Adrenal gland (tissue), 12 donors: ENCODE measurements around the gene ZDHHC14. TPM values are rescaled to one million over a fixed set of nuclear protein-coding genes. Genes with fewer than 3 reads are reported as not detected.

Experiments
- DNase-seq, 7 donors: peaks; one replicate each; pipeline ENCODE4 v3.0.0-alpha.2; 2019 to 2020
- H3K27ac ChIP-seq, 5 donors: fragments of 200-600 bp; sonication (generic) in 4 of 5; 1 replicate in 3 of 5; 2 replicates in 2 of 5; pipeline versions ENCODE4 v1.5.1 to v1.8.0; 2016 to 2020; ENCODE audit warnings: mild to moderate bottlenecking in 1 of 5
- H3K27me3 ChIP-seq: fragments of 200-600 bp; 2 replicates; pipeline ENCODE4 v1.8.0; 2021
- H3K36me3 ChIP-seq, 2 donors: fragments of 200-600 bp; replicated peaks in 1 of 2; 1 replicate in 1 of 2; 2 replicates in 1 of 2; pipeline versions ENCODE4 v1.5.1 to v1.8.0; 2018 to 2022
- H3K4me1 ChIP-seq, 2 donors: fragments of 200-600 bp; replicated peaks in 1 of 2; 1 replicate in 1 of 2; 2 replicates in 1 of 2; pipeline versions ENCODE4 v1.5.1 to v1.8.0; 2018 to 2021
- H3K4me3 ChIP-seq, 4 donors: fragments of 200-600 bp; sonication (generic) in 3 of 4; one replicate each; pipeline ENCODE4 v1.5.1; 2016 to 2018
- H3K9me3 ChIP-seq, 3 donors: fragments of 200-600 bp; sonication (generic) in 1 of 3; replicated peaks in 1 of 3; 1 replicate in 2 of 3; 2 replicates in 1 of 3; pipeline versions ENCODE4 v1.5.1 to v1.8.0; 2016 to 2021
- POLR2A ChIP-seq, 2 donors: fragments of 450-650 bp; IDR thresholded peaks; one replicate each; pipeline ENCODE4 v1.6.1; 2017; ENCODE audit warnings: antibody characterized with exemption in 2 of 2, mild to moderate bottlenecking in 2 of 2, moderate library complexity in 1 of 2
- WGBS, 4 donors: extraction: QIAGEN DNeasy Blood & Tissue Kit in 2 of 4; methylation state at CpG; one replicate each; pipeline versions ENCODE4 v1.1.5 to v1.1.7; 2013 to 2017; 5-methylcytosine and 5-hydroxymethylcytosine counted together
- intact Hi-C, 2 donors: fragments of 100-400 bp; cut with DNase I; formaldehyde crosslinking; loops; one replicate each; pipeline versions ENCODE4 v1.14.1 to v1.15.0; 2022 to 2023
- polyA plus RNA-seq, 3 donors: library from polyadenylated mRNA; stranded (reverse); fragments of 200-250 nt in 2 of 3; fragments of 350-450 nt in 1 of 3; fragmentation: Illumina TruSeq in 1 of 3; extraction: RNeasy Lipid Tissue Mini Kit (QIAGEN cat#74804) in 1 of 3; gene quantifications; one replicate each; pipeline ENCODE4 v1.2.3, GENCODE V29; 2013 to 2014
- total RNA-seq, 9 donors: library from RNA; depleted of rRNA in 4 of 9; stranded (reverse); fragments of >200 nt in 4 of 9; fragments of 120-200 nt in 1 of 9; fragmentation: NEBNext Ultra II Directional in 1 of 9; extraction: Animal tissue kit (Norgen Biotek cat#: 25700) in 1 of 9; gene quantifications; one replicate each; pipeline versions ENCODE4 v1.1.0 to v1.2.4, GENCODE V29; 2013 to 2023
- TF ChIP-seq, protein P1 (sequence below), 6 experiments: fragments of 450-650 bp in 4 of 6; fragments of 200-600 bp in 2 of 6; sonication (generic) in 1 of 6; IDR thresholded peaks; 1 replicate in 5 of 6; 2 replicates in 1 of 6; pipeline versions ENCODE4 v1.5.1 to v1.8.0; 2016 to 2021; ENCODE audit warnings: antibody characterized with exemption in 6 of 6, mild to moderate bottlenecking in 2 of 6, moderate library complexity in 1 of 6
- donor health status: healthy with polysubstance abuse.
- donor health status: Bipolar disorder and iron deficiency.
- donor health status: DM: yes; HTN: yes; CAD: no.
- donor health status: DM: no; HTN: no; CAD: no.
- donor health status: DM: no; HTN: no; CAD: no.
- donor health status: DM: yes; HTN: yes; CAD: no.

The ZDHHC14 gene
- total and polyA plus RNA-seq, 12 donors: 3.8 to 14.3 (median 8.8) TPM

- no peak overlapping the region for H3K27ac ChIP-seq
- no peaks in the 10 kb centered on the region for H3K9me3 ChIP-seq
- intact Hi-C loops: no loop called here
- no peaks in the 10 kb centered on the region for H3K27me3 ChIP-seq
- WGBS, 4 donors: 76 to 94% (median 85%) methylated on average over 6 of the region's 6 CpGs
- peaks cover 0 to 18% of the 10 kb centered on the region in 2 donors for H3K4me1 ChIP-seq
- no peak overlapping the region for H3K4me3 ChIP-seq
- no peaks in the 10 kb centered on the region for H3K36me3 ChIP-seq
- DNase-seq: no peak
- no peak for TF ChIP-seq POLR2A (IDR thresholded peaks at IDR 0.05)
- TF ChIP-seq, protein P1, sequence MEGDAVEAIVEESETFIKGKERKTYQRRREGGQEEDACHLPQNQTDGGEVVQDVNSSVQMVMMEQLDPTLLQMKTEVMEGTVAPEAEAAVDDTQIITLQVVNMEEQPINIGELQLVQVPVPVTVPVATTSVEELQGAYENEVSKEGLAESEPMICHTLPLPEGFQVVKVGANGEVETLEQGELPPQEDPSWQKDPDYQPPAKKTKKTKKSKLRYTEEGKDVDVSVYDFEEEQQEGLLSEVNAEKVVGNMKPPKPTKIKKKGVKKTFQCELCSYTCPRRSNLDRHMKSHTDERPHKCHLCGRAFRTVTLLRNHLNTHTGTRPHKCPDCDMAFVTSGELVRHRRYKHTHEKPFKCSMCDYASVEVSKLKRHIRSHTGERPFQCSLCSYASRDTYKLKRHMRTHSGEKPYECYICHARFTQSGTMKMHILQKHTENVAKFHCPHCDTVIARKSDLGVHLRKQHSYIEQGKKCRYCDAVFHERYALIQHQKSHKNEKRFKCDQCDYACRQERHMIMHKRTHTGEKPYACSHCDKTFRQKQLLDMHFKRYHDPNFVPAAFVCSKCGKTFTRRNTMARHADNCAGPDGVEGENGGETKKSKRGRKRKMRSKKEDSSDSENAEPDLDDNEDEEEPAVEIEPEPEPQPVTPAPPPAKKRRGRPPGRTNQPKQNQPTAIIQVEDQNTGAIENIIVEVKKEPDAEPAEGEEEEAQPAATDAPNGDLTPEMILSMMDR (IDR thresholded peaks at IDR 0.05): no peak
Measured at GRCh38 chr6:157443066-157443800, 62.2 kb downstream of the ZDHHC14 start.

DNA sequence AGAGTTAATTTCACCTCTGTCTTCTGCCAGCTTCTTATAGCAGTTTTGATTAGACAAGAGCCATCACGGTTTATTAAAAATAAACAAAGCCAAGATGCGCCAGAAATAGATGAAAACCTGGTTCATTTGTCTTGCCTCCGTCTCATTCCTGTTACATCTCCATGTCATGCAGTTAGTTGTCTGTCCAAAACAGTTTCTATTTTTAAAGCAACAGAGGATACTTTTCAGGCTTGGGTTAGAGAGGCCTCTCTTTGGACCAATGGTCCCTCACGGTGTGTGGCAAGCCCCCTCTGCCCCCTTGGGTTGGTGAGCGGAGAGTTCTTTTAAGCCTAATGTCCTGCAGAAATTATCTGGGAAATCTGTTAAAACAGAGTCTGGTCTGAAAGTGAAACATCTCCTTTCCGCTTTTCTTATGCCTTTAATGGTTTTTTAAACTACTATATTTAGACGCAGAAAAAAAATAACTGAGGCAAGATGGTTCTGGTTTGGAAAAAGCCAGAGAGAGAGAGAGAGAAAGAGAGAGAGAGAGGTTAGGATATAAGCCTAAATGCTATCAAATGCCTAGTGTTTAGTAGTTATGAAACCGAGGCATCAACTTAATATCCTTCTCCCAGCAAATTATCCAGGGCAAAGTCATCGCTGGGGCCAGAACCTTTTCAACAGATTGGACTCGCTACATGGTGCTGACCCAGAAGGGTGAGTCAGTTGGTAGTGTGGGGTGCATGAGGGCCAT, 64.5 kb downstream of the ZDHHC14 start:
- Histone ChIP-seq H3K27me3 (no peaks in the 10 kb centered on the region), H3K27ac (no peak overlapping the region), H3K4me3 (no peak overlapping the region), H3K9me3 (no peaks in the 10 kb centered on the region), H3K4me1 (no peaks in the 10 kb centered on the region), H3K36me3 (no peaks in the 10 kb centered on the region)
- 66 to 76% (median 71%) methylated on average over 10 of the region's 10 CpGs for WGBS, 4 donors
- intact Hi-C loops: no loop called here
- no peak for DNase-seq
- TF ChIP-seq, protein P1 (IDR thresholded peaks at IDR 0.05): no peak
- no peak for TF ChIP-seq POLR2A (IDR thresholded peaks at IDR 0.05)

DNA sequence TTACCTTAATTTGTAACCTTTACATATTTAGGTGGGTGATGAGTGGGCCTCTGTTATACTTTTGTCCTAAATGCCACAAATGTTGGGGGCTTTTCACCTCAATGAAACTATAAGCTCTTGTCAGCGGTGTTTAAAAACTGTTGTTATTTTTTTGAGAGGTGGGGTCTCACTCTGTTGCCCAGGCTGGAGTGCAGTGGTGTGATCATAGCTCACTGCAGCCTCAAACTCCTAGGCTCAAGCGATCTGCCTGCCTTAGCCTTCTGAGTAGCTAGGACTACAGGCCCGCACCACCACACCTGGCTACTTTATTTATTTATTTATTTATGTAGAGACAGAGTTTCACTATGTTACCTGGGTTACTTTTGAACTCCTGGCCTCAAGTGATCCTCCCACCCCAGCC, 66.7 kb downstream of the ZDHHC14 start:
- WGBS, 4 donors: 96 to 100% (median 97%) methylated on average over 3 of the region's 3 CpGs
- H3K27me3 ChIP-seq: no peaks in the 10 kb centered on the region

GRCh38 chr6:157449610-157450009, 68.6 kb downstream of the ZDHHC14 start:
- TF ChIP-seq POLR2A (IDR thresholded peaks at IDR 0.05): no peak
- TF ChIP-seq, protein P1 (IDR thresholded peaks at IDR 0.05): no peak
- Histone ChIP-seq H3K9me3 (no peaks in the 10 kb centered on the region), H3K27me3 (no peaks in the 10 kb centered on the region), H3K36me3 (no peaks in the 10 kb centered on the region), H3K4me1 (no peaks in the 10 kb centered on the region), H3K27ac (no peak overlapping the region), H3K4me3 (no peak overlapping the region)
- no peak for DNase-seq
- WGBS, 4 donors: 84 to 87% (median 85%) methylated on average over 6 of the region's 6 CpGs
- intact Hi-C loops: no loop called here

More for the DNA sequence above, 66.7 kb downstream of the ZDHHC14 start:
- no peaks in the 10 kb centered on the region for H3K9me3 ChIP-seq
- TF ChIP-seq POLR2A (IDR thresholded peaks at IDR 0.05): no peak
- TF ChIP-seq, protein P1 (IDR thresholded peaks at IDR 0.05): no peak
- H3K36me3 ChIP-seq: no peaks in the 10 kb centered on the region
- intact Hi-C loops: no loop called here
- no peaks in the 10 kb centered on the region for H3K4me1 ChIP-seq
- no peak overlapping the region for H3K27ac ChIP-seq
- no peak overlapping the region for H3K4me3 ChIP-seq
- DNase-seq: no peak
